Femur (tissue), 1 donor: ENCODE data around the gene SLC35G2.
"Not testable (repeated sequence)": the region's sequence is repeated elsewhere in the genome, so short reads cannot be mapped to it uniquely, and the experiment has no call there.

Source experiments
- DNase-seq: peaks from one replicate; pipeline ENCODE4 v3.0.0-alpha.2; 2017

The SLC35G2 gene

GRCh38 chr3:136891934-136892855 lies 73.3 kb downstream of the SLC35G2 start:
- DNase-seq = no peak

- DNase-seq = no peak
Measured at GRCh38 chr3:136893848-136894443, 75.0 kb downstream of the SLC35G2 start.

- not testable (repeated sequence) for DNase-seq
Measured at GRCh38 chr3:136897171-136897570, 78.2 kb downstream of the SLC35G2 start.

GRCh38 chr3:136898549-136898948 lies 79.6 kb downstream of the SLC35G2 start:
- no peak for DNase-seq

GRCh38 chr3:136898954-136899353 lies 80.0 kb downstream of the SLC35G2 start:
- no peak for DNase-seq

- DNase-seq = no peak
Measured at GRCh38 chr3:136899622-136900158, 80.8 kb downstream of the SLC35G2 start.

- not testable (repeated sequence) for DNase-seq
Measured at GRCh38 chr3:136900694-136901093, 81.8 kb downstream of the SLC35G2 start.

GRCh38 chr3:136901391-136901790 lies 82.5 kb downstream of the SLC35G2 start:
- DNase-seq = no peak

- DNase-seq = not testable (repeated sequence)
Measured at GRCh38 chr3:136902530-136902929, 83.6 kb downstream of the SLC35G2 start.

- DNase-seq = no peak
Measured at GRCh38 chr3:136903899-136904298, 85.0 kb downstream of the SLC35G2 start.

- no peak for DNase-seq
Measured at GRCh38 chr3:136904746-136905145, 85.8 kb downstream of the SLC35G2 start.
